GM18870 (cell line): Measurements from ENCODE around the gene ANO6.
"Not testable (repeated sequence)": the region's sequence is repeated elsewhere in the genome, so short reads cannot be mapped to it uniquely, and the experiment has no call there.

Experiments used
- ATAC-seq: cut with Tn5 transposase; IDR thresholded peaks from one replicate; pipeline ENCODE4 v1.9.1; 2021; ENCODE audit warnings: moderate library complexity; ENCODE audit not compliant: unreplicated experiment

Gene ANO6

DNA sequence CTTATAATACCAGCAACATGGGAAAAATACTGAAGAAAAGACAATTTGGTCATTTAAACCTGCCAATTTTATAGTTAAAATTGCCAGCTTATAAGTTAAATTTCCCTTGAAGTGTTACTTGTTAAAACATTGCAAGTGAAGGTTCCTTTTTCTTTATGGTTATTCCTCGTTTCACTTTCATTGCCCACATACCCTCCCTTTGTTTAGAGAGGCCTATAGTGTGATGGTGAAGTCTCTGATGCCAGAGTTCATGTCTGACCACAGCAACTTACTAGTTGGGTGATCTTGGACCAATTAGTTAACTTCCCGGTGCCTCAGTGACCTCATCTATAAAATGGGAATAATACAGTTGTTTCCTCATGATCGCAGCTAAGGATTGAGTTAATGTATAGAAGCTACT, 173.5 kb downstream of the ANO6 start:
- no peak for ATAC-seq

DNA sequence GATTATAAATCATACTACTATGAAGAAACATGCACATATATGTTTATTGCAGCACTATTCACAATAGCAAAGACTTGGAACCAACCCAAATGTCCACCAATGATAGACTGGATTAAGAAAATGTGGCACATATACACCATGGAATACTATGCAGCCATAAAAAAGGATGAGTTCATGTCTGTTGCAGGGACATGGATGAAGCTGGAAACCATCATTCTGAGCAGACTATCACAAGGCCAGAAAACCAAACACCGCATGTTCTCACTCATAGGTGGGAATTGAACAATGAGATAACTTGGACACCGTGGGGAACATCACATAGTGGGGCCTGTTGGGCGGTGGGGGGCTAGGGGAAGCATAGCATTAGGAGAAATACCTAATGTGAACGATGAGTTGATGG, 181.6 kb downstream of the ANO6 start:
- ATAC-seq: not testable (repeated sequence)

DNA sequence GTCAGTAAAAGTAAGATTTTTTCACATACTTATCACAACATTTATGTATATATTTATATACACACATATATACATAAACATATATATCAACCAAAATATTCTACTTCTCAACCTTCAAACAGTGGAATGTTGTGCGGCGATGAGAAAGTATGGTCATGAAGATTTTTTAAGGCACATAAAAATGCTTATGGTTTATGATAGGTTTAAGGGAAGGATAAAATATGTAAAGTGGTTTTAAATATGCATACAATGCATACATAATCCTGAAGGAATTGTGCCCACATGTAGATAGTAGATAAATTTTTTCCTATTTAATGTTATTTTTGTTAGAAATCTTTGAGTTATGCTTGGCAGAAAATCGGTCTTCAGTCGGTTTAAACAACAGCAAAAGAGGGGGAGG, 182.7 kb downstream of the ANO6 start:
- no peak for ATAC-seq

GRCh38 chr12:45400991-45401390, 185.1 kb downstream of the ANO6 start:
- no peak for ATAC-seq

DNA sequence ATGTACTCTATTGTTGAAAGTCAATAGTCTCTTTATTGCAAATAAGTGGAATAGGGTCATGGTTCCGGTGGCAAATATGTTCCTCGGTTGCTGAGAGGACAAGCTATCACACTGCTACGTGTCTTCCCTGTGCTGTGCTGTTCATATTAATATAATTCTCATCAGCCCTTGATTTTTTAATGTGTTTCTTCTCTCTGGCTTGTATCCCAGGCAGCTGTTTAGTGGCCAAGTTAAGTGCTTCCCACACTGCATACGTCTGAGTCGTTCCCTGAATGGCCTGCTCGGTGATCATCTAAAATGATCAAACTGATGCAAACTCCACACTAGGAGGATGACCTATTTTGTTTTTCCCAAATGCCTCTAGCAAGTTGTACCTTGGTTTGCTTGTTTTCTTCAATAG, 186.4 kb downstream of the ANO6 start:
- ATAC-seq: no peak

- no peak for ATAC-seq
These were observed 191.3 kb downstream of the ANO6 start for GRCh38 chr12:45406988-45407850.

GRCh38 chr12:45407981-45408728, 192.3 kb downstream of the ANO6 start:
- no peak for ATAC-seq

- ATAC-seq: no peak
These were observed 192.8 kb downstream of the ANO6 start for GRCh38 chr12:45408729-45409114.

GRCh38 chr12:45409966-45410365, 194.1 kb downstream of the ANO6 start:
- no peak for ATAC-seq

DNA sequence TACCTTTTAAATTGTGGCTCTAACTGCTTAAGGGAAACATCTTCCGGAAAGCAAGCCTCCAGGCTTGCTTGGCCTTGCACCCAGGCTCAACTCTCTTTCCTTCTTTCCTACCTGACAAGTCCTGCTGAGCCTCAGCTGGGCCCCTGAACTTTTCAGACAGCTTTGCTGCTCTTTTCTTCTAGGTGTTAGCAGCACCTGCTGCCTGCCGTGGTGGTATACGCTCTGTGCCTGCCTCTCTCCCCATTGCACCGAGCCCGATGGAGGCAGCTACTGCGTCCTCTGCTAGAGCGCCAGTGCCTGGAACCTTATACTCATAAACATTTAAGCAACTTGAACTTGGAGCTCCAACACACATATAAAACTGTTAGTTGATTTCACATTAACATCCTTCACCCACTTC, 195.7 kb downstream of the ANO6 start:
- ATAC-seq: no peak

DNA sequence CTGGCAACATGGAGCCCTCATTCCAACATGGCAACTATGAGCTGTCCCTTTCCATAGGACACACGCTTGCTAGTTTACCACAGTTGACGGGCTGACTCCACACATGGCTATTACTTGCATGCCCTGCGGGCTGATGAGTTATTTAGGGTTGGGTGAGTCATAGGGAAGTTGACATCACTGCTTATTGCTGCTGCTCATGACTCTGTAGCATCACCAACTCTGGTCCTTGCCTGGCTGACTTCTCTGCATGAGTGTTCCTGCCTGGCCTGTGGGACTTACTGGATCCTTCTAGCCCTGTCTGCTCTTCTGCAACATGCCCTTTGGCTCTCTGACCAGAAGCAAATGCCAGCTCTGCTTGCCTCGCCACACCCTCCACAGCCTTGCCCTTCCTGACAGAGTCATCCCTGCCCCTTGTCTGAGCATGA, 199.5 kb downstream of the ANO6 start:
- ATAC-seq: peak; percentile 96

DNA sequence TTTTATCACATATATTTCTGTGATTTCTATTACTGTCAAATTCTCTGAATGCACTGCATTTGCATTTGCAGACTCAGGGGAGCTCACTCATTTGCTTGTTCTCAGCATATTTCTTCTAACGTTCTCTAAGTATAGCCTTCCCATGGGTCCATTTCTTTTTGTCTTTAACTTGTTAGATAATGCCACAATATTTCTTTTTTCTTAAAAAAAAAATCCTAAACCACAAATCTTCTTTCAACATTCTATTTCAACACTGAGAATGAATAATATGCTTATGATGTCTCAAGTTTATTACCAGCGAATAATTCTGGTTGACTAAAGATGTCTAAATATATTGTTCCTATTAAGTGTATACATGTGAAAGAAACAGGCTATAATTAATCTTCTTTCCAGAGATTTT, 200.2 kb downstream of the ANO6 start:
- no peak for ATAC-seq

DNA sequence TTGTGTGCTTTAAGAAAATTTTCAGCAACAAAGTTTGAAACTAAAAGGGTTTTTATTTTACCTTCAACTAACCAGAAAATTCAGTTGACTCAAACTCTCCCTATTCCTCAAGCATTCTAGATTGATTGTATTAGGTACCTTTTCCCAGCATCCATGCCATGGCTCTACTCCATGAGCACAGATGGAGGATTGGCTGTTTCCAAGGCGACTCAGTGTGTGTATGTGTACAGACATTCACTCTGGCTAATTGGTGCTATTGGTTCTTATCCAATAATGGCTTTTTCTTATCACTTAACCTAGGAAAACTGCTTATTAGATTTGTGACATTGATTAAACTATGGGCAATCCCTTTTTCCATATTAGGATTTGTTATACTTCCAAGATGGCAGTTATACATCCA, 202.6 kb downstream of the ANO6 start:
- no peak for ATAC-seq

DNA sequence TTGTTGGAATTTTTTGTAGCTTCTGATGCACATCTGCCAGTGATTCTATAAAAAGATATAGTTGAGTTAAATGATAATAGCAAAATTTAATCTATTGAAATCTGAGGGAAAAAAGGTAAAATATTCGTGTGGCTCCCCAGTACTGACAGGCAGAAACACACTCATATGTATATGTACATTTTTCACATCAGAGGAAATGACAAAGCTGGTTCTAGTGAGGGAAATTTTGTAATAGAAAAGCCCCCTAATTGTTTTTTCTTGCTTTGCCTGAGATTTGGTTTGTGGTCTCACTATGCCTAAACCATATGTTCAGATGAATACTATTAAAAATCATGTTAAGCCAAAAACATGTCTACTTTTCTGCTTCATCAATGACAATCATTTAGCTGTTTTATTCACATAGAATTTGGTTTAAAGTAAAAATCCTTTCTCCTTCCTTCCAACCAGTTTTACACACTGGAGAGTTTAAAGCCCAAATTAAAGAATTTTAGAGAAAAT, 203.5 kb downstream of the ANO6 start:
- no peak for ATAC-seq

DNA sequence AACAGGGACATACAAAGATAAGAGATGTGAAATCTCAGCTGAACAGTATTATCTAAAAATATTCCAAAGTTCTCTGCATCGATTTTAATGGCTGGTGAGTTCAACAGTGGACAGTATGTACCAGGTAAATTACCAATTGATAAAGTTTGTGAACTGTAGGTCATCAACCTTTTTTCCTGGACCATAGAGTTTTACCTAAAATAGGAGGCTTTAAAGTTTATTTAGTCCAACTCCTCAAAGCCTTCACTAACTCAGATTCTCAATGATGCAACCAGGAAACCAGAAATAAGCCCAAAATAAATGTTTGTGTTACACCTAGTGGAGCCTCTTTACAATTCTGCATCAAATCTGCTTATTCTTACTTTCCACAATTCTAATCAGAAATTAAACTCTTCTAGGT, 205.8 kb downstream of the ANO6 start:
- ATAC-seq: no peak

GRCh38 chr12:45423931-45424330, 208.0 kb downstream of the ANO6 start:
- no peak for ATAC-seq

- no peak for ATAC-seq
These were observed 209.5 kb downstream of the ANO6 start for GRCh38 chr12:45425426-45425825.

GRCh38 chr12:45426294-45426693, 210.4 kb downstream of the ANO6 start:
- no peak for ATAC-seq

DNA sequence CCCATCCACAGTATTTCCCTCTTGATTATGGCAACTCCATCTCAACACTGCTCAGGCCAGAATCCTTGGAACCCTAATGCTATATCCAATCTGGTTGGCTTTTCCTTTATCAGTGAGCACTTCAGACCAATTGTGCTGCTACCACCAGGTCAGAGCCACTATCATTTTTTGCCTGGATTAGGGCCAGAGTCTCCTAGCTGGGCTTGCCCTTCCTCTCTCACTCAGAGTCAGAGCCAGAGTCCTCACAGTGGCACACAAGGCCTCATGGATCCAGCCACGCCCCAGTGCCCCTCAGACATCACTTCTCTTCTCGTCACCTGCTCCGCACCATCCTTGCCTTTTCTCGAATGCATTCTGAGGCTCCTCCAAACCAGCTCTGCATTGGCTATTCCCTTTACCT, 211.1 kb downstream of the ANO6 start:
- no peak for ATAC-seq

- ATAC-seq: no peak
These were observed 213.9 kb downstream of the ANO6 start for GRCh38 chr12:45429831-45430230.

DNA sequence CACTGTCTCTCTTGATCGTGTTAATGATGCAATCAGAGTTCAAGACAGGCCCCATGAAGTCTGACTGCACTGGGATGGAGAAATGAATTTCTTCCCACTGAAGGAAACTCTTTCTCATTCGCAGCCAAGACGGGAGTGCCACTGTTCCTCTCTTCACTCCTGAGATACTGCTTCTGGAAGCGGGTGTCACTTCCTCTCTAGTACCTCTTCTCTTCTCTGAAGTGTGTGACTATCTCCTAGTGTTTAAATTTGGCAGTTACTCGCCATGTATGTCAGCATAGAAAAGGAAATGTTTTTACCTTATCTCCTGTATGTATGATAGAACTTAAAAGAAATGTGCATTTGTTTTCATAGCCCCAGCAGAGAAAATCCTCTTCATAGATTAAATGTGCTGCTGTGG, 215.2 kb downstream of the ANO6 start:
- ATAC-seq: no peak

- no peak for ATAC-seq
These were observed 216.8 kb downstream of the ANO6 start for GRCh38 chr12:45432710-45433109.
